ENCODE results near the gene SLC24A3.

Gene SLC24A3

GRCh38 chr20:19407196-19407595 is 194.8 kb downstream of the SLC24A3 start:
- TF ChIP-seq CTCF (IDR thresholded peaks at IDR 0.05; ENCODE audit: low read depth, low read length, missing control alignments): no peak
- no peak overlapping the region for H3K4me3 ChIP-seq (replicated peaks; ENCODE audit: low read depth, low read length)
- DNase-seq (ENCODE audit: extremely low read depth, low read depth): no peak

GRCh38 chr20:19407736-19408135 is 195.3 kb downstream of the SLC24A3 start:
- no peak for DNase-seq (ENCODE audit: extremely low read depth, low read depth)
- no peak for TF ChIP-seq CTCF (IDR thresholded peaks at IDR 0.05; ENCODE audit: low read depth, low read length, missing control alignments)
- H3K4me3 ChIP-seq (replicated peaks; ENCODE audit: low read depth, low read length): no peak overlapping the region

GRCh38 chr20:19408971-19409370 is 196.5 kb downstream of the SLC24A3 start:
- DNase-seq (ENCODE audit: extremely low read depth, low read depth): no peak
- H3K4me3 ChIP-seq (replicated peaks; ENCODE audit: low read depth, low read length): no peak overlapping the region
- TF ChIP-seq CTCF (IDR thresholded peaks at IDR 0.05; ENCODE audit: low read depth, low read length, missing control alignments): no peak

- no peak overlapping the region for H3K4me3 ChIP-seq (replicated peaks; ENCODE audit: low read depth, low read length)
- no peak for TF ChIP-seq CTCF (IDR thresholded peaks at IDR 0.05; ENCODE audit: low read depth, low read length, missing control alignments)
- no peak for DNase-seq (ENCODE audit: extremely low read depth, low read depth)
These were observed 199.4 kb downstream of the SLC24A3 start for GRCh38 chr20:19411811-19412210.

GRCh38 chr20:19412254-19412653 is 199.8 kb downstream of the SLC24A3 start:
- no peak for TF ChIP-seq CTCF (IDR thresholded peaks at IDR 0.05; ENCODE audit: low read depth, low read length, missing control alignments)
- DNase-seq (ENCODE audit: extremely low read depth, low read depth): no peak
- H3K4me3 ChIP-seq (replicated peaks; ENCODE audit: low read depth, low read length): no peak overlapping the region

GRCh38 chr20:19414600-19414999 is 202.2 kb downstream of the SLC24A3 start:
- TF ChIP-seq CTCF (IDR thresholded peaks at IDR 0.05; ENCODE audit: low read depth, low read length, missing control alignments): no peak
- DNase-seq (ENCODE audit: extremely low read depth, low read depth): no peak
- H3K4me3 ChIP-seq (replicated peaks; ENCODE audit: low read depth, low read length): no peak overlapping the region

- H3K4me3 ChIP-seq (replicated peaks; ENCODE audit: low read depth, low read length): no peak overlapping the region
- no peak for TF ChIP-seq CTCF (IDR thresholded peaks at IDR 0.05; ENCODE audit: low read depth, low read length, missing control alignments)
- no peak for DNase-seq (ENCODE audit: extremely low read depth, low read depth)
These were observed 203.3 kb downstream of the SLC24A3 start for GRCh38 chr20:19415786-19416185.
